Measurements from ENCODE around the gene GGCT.

- TF ChIP-seq RCOR1 (IDR thresholded peaks at IDR 0.05; ENCODE audit: low read depth, low read length): no peak
- no peak for TF ChIP-seq FOSL2 (IDR thresholded peaks at IDR 0.05)
- no peak for TF ChIP-seq FOSL2 (CRISPR knock-in tag; IDR thresholded peaks at IDR 0.05)
- TF ChIP-seq CTCF (IDR thresholded peaks at IDR 0.05): no peak
- no peak for TF ChIP-seq SMC3 (IDR thresholded peaks at IDR 0.05)
- no peak for TF ChIP-seq USF2 (IDR thresholded peaks at IDR 0.05)
- TF ChIP-seq POLR2A (IDR thresholded peaks at IDR 0.05; ENCODE audit: low read length): no peak
- no peak for TF ChIP-seq EP300 (IDR thresholded peaks at IDR 0.05)
- TF ChIP-seq REST (IDR thresholded peaks at IDR 0.05): no peak
- no peak for TF ChIP-seq CHD2 (IDR thresholded peaks at IDR 0.05; ENCODE audit: low read length, partially characterized antibody)
- no peak for TF ChIP-seq GATA3 (IDR thresholded peaks at IDR 0.05; ENCODE audit: borderline replicate concordance)
- no peak for TF ChIP-seq JUNB (IDR thresholded peaks at IDR 0.05)
- TF ChIP-seq JUN (IDR thresholded peaks at IDR 0.05): no peak
These were observed 41.3 kb upstream of the GGCT start for GRCh38 chr7:30545791-30546555.

All from A549 (cell line).